ENCODE results near the gene NOB1. TPM values are rescaled to one million over a fixed set of nuclear protein-coding genes. Genes with fewer than 3 reads are reported as not detected.
"Not testable (repeated sequence)": the region's sequence is repeated elsewhere in the genome, so short reads cannot be mapped to it uniquely, and the experiment has no call there.

Gene NOB1
- total RNA-seq, 1 donor from 2014 or later: 15.9 TPM

- DNase-seq (ENCODE audit: missing footprints) (no peak), ATAC-seq (no peak)
- intact Hi-C loops (cut with DNase I): no loop called here
These were observed 8.8 kb upstream of the NOB1 start for GRCh38 chr16:69763599-69763942.

GRCh38 chr16:69762814-69763598 is 8.3 kb upstream of the NOB1 start:
- ATAC-seq: peak; percentile 42
- DNase-seq (ENCODE audit: missing footprints): no peak
- intact Hi-C loops (cut with DNase I): no loop called here

- peak; percentile 93 for DNase-seq (ENCODE audit: missing footprints)
- intact Hi-C loops (cut with DNase I): no loop called here
- ATAC-seq: peak; percentile 83
These were observed 7.5 kb upstream of the NOB1 start, which contains the start of gene WWP2 for GRCh38 chr16:69761983-69762813. WWP2 (plus strand) TSS chr16:69762332; CDS start chr16:69787011, 24,679 bp downstream.

GRCh38 chr16:69757375-69757774 is 2.6 kb upstream of the NOB1 start:
- not testable (repeated sequence) for DNase-seq (ENCODE audit: missing footprints); ATAC-seq
- intact Hi-C loops (cut with DNase I): loop anchor here (5.0 kb wide), 1 partner anchor 370 kb away; the partner anchor contains the start of gene TERF2

GRCh38 chr16:69756705-69757104 is 2.0 kb upstream of the NOB1 start:
- ATAC-seq (no peak), DNase-seq (ENCODE audit: missing footprints) (no peak)
- intact Hi-C loops (cut with DNase I): loop anchor here (5.0 kb wide), 1 partner anchor 369 kb away; the partner anchor contains the start of gene TERF2

- ATAC-seq (no peak), DNase-seq (ENCODE audit: missing footprints) (no peak)
- intact Hi-C loops (cut with DNase I): no loop called here
These were observed 620 bp downstream of the NOB1 start for GRCh38 chr16:69754143-69754468.

- intact Hi-C loops (cut with DNase I): no loop called here
- no peak for ATAC-seq
- DNase-seq (ENCODE audit: missing footprints): no peak
These were observed 5.9 kb downstream of the NOB1 start for GRCh38 chr16:69748694-69749345.

- intact Hi-C loops (cut with DNase I): no loop called here
- no peak for DNase-seq (ENCODE audit: missing footprints)
- no peak for ATAC-seq
These were observed 7.6 kb downstream of the NOB1 start for GRCh38 chr16:69747115-69747514.

GRCh38 chr16:69745959-69746358 is 8.8 kb downstream of the NOB1 start:
- DNase-seq (ENCODE audit: missing footprints) (no peak), ATAC-seq (no peak)
- intact Hi-C loops (cut with DNase I): no loop called here

- intact Hi-C loops (cut with DNase I): no loop called here
- no peak for DNase-seq (ENCODE audit: missing footprints)
- no peak for ATAC-seq
These were observed 9.5 kb downstream of the NOB1 start for GRCh38 chr16:69745232-69745612.

- intact Hi-C loops (cut with DNase I): no loop called here
- DNase-seq (ENCODE audit: missing footprints): no peak
- no peak for ATAC-seq
These were observed 10.1 kb downstream of the NOB1 start for GRCh38 chr16:69744363-69745231.

- ATAC-seq (peak; percentile 28), DNase-seq (ENCODE audit: missing footprints) (peak; percentile 89)
- intact Hi-C loops (cut with DNase I): no loop called here
These were observed 12.5 kb downstream of the NOB1 start for GRCh38 chr16:69741951-69742904.

- intact Hi-C loops (cut with DNase I): no loop called here
- DNase-seq (ENCODE audit: missing footprints): no peak
- ATAC-seq: no peak
These were observed 13.2 kb downstream of the NOB1 start for GRCh38 chr16:69741519-69741918.

GRCh38 chr16:69732101-69732500 is 22.6 kb downstream of the NOB1 start:
- ATAC-seq: no peak
- DNase-seq (ENCODE audit: missing footprints): no peak
- intact Hi-C loops (cut with DNase I): no loop called here

- intact Hi-C loops (cut with DNase I); DNase-seq (ENCODE audit: missing footprints); ATAC-seq: not testable (repeated sequence)
These were observed 23.4 kb downstream of the NOB1 start for GRCh38 chr16:69731280-69731679.

- DNase-seq (ENCODE audit: missing footprints); ATAC-seq; intact Hi-C loops (cut with DNase I): not testable (repeated sequence)
These were observed 25.7 kb downstream of the NOB1 start for GRCh38 chr16:69729030-69729429.

GRCh38 chr16:69727916-69728270 is 26.8 kb downstream of the NOB1 start:
- intact Hi-C loops (cut with DNase I): no loop called here

More at GRCh38 chr16:69727916-69728270, 26.8 kb downstream of the NOB1 start:
- ATAC-seq (no peak), DNase-seq (ENCODE audit: missing footprints) (no peak)
